Fibroblast of peridontal ligament (primary cell): Measurements from ENCODE around the gene F7.
"Not testable (repeated sequence)": the region's sequence is repeated elsewhere in the genome, so short reads cannot be mapped to it uniquely, and the experiment has no call there.

ENCODE experiments used
- DNase-seq: peaks from one replicate; pipeline ENCODE4 v3.0.0-alpha.2; 2010; ENCODE audit errors: extremely low read depth

Gene F7

DNA sequence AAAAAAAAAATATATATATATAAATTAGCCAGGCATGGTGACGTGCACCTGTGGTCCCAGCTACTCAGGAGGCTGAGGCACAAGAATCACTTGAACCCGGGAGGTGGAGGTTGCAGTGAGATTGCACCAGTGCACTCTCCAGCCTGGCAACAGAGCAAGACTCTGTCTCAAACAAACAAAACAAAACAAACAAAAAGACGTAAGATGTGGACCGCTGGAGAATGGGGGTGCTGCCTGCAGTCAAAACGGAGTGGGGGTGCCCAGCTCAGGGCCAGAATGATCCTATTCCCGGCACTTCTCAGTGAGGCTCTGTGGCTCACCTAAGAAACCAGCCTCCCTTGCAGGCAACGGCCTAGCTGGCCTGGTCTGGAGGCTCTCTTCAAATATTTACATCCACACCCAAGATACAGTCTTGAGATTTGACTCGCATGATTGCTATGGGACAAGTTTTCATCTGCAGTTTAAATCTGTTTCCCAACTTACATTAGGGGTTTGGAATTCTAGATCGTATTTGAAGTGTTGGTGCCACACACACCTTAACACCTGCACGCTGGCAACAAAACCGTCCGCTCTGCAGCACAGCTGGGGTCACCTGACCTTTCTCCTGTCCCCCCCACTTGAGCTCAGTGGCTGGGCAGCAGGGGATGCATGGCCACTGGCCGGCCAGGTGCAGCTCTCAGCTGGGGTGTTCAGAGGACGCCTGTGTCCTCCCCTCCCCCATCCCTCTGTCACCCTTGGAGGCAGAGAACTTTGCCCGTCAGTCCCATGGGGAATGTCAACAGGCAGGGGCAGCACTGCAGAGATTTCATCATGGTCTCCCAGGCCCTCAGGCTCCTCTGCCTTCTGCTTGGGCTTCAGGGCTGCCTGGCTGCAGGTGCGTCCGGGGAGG lies at the start of gene F7:
Gene F7 (plus strand): TSS at position 760 of the 889 bp plus-strand sequence. CDS start 51 bp downstream, at position 811.
- DNase-seq, result peak; percentile 15

DNA sequence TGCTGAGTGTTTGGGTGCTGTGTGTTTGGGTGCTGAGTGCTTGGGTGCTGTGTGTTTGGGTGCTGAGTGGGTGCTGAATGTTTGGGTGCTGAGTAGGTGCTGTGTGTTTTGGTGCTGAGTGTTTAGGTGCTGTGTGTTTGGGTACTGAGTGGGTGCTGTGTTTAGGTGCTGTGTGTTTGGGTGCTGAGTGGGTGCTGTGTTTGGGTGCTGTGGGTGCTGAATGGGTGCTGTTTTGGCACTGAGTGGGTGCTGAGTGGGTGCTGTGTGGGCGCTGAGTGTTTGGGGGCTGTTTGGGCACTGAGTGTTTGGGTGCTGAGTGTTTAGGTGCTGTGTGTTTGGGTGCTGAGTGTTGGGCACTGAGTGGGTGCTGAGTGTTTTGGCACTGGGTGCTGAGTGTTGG lies 48.5 kb upstream of the F7 start:
- no peak for DNase-seq

DNA sequence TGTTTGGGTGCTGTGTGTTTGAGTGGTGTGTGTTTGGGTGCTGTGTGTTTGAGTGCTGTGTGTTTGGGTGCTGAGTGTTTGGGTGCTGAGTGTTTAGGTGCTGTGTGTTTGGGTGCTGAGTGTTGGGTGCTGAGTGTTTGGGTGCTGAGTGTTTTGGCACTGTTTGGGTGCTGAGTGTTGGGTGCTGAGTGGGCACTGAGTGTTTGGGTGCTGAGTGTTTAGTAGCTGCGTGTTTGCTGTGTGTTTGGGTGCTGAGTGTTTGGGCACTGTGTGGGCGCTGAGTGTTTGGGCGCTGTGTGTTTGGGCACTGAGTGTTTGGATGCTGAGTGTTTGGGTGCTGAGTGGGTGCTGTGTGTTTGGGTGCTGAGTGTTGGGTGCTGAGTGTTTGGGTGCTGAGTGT lies 48.0 kb upstream of the F7 start:
- DNase-seq, result not testable (repeated sequence)

DNA sequence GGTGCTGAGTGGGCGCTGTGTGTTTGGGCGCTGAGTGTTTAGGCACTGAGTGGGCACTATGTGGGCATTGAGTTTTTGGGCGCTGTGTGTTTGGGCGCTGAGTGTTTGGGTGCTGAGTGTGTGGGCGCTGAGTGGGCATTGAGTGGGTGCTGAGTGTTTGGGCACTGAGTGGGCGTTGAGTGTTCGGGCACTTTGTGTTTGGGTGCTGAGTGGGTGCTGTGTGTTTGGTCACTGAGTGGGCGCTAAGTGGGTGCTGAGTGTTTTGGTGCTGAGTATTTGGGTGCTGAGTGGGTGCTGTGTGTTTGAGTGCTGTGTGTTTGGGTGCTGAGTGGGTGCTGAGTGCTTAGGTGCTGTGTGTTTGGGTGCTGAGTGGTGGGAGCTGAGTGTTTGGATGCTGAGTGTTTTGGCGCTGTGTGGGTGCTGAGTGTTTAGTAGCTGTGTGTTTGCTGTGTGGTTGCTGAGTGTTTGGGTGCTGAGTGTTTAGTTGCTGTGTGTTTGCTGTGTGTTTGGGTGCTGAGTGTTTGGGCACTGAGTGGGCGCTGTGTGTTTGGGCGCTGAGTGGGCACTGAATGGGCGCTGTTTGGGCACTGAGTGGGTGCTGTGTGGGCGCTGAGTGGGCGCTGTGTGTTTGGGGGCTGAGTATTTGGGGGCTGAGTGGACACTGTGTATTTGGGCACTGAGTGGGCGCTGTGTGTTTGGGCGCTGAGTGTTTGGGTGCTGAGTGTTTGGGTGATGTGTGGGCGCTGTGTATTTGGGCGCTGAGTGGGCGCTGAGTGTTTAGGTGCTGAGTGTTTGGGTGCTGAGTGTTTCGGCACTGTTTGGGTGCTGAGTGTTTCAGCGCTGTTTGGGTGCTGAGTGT lies 47.2 kb upstream of the F7 start:
- DNase-seq, result no peak

DNA sequence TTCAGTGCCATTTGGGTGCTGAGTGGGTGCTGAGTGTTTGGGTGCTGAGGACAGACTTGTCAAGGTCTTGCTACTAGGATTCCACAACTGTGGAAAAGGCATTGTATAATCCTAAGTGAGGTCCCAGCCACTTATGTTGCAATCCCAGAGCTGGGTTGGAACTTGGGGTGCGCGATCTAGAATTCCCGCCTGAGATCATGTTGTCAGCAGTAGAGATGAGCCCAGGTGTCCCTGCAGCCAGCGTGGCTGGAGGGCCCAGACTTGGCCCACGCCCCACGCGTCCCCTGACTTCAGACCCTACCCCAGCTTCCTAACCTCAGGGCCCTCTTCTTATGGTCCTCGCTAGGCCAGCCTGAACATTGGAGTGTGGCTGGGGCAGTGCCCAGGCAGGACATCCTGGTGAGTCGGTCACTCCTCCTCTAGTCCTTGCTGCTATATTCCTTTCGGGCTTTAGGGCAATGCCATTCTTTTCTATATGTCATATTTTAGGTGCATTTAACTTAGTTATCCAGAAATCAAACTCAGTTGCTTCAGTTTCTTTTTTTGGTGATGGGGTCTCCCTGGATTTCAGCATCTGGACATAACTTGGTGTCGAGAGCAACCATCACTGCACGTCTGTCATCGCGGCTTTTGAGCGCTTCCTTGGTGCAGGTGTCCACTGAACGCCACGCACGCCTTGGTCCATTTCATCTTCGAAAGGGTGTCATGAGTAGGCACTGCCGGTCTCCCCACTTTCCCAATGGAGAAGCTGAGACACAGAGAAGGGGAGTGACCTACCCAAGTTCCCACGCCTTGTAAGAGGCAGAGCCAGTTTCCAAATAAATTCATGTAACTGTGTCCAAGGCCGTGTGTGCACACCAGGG lies 46.4 kb upstream of the F7 start:
- DNase-seq, result no peak

DNA sequence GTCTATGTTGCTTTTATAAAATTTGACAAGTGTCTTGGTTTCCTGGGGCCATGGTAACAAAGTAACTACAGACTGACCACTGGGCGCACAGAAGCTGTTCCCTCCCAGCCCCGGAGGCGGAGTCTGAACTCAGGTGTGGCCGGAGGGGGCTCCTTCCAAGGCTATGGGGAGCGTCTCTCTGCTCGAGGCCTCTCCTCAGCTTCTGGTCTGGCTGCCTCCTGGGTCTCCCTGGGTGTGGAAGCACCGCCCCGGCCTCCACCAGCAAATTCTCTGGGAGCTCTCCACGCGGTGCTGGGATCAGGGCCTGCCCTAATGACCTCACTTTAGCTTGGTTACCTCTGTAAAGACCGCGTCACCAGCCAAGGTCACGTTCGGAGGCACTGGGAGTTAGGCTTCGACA lies 45.7 kb upstream of the F7 start:
- DNase-seq, result no peak

DNA sequence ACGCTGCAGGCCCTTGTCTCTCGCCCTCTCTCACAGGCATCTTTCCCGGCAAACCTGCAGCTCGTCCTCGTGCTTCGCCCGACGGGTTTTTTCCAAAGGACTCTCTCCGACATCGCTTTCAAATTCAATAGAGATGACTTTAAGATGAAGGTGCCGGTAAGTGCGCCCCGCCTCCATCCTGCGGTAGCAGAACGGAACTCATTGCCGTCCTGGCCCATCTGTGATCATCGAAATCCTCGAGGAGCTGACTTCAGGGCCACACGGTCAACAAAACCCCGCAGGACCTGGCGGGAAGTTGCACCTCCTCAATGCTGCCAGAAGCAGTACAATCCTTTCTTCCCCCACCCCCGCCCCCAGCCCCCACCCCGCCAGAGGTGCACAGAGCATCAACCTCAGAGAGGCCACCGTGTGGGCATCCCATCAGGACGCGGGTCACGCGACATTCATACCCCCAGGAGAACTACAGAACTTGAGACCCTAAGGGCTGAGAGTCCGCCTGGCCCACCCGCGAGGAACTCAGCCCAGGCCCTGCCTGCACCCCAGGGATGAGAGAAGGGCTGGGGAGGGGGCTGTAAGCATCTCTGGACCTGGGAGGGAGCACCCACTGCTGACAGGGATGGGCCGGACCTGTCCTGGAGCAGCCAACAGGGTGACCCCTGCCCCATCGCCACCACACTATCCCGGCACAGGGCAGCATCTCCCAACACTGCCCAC lies 44.9 kb upstream of the F7 start:
- DNase-seq, result no peak

DNA sequence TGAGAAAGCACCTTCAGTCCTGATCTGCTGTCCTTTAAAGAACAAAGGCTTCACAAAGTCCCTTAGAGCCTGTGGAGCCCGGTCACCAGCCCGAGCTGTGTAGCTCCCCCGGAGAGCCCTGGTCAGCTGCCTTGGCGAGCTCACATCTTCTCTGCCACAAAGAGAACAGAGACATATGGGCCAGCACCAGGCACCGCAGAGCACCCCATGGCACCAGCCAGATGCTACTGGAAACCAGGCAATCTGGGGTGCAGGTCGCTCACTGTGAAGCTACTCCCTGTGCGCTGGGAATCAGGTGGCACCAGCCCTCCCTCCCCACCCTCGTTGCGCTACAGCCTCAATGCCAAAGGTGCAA lies 44.3 kb upstream of the F7 start:
- DNase-seq, result no peak

DNA sequence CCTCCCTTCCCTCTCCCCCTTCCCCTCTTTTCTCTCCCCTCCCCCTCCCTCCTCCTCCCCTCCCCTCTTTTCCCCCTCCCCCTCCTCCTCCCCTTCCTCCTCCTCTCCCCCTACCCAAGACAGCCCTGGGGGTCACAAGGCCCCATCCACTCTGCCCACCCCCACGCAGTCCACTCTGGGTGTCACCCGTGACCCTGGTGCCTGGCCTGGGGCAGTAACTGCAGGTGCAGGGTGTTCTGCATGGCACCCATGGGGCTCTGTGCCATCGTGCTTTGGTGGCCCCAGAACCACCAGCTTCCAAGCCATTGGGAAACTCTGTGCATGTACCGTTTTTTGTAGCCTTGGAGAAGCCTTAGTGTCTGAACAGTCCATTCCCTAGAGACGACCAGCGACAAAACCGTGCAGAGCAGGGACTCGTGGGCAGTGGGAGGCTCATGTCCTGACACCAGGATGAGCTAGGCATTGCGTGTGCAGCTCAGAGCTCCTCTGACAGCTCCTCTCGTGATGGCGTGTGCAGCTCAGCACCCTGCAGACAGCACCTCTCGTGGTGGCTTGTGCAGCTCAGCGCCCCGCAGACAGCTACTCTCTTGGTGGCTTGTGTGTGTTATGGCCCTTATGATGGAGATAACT lies 43.7 kb upstream of the F7 start:
- no peak for DNase-seq

DNA sequence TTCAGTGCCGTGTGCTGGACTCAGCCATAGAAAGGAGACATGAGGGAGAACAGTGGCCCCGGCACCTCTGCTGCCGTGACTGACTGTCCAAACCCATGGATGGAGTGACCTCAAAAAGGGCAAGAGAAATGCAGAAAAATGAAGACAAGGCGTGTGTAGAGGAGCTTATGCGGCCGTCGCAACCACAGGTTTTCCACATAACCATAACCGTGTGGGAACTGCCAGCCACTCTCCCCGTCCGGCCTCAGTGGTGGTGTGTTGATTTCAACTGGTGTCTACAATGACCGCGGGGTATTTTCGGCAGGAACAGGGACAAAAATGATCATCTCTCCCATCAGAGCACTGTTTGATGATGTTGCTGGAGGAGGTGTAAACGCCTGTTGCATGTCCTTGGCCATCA lies 42.9 kb upstream of the F7 start:
- no peak for DNase-seq

DNA sequence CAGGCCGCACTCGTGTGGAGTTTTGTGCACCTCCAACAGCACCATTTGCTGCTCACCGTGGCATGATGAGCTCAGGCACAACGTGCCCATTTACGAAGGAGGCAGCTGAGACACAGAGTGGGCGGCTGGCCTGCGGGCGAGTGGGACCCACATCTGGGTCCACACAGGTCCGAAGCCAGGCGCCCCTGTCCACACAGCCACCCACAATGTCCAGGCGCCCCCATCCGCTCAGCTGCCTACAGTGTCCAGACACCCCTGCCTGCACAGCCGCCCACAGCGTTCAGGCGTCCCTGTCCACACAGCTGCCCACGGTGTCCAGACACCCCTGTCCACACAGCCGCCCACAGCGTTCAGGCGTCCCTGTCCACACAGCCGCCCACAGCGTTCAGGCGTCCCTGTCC lies 42.5 kb upstream of the F7 start:
- no peak for DNase-seq

DNA sequence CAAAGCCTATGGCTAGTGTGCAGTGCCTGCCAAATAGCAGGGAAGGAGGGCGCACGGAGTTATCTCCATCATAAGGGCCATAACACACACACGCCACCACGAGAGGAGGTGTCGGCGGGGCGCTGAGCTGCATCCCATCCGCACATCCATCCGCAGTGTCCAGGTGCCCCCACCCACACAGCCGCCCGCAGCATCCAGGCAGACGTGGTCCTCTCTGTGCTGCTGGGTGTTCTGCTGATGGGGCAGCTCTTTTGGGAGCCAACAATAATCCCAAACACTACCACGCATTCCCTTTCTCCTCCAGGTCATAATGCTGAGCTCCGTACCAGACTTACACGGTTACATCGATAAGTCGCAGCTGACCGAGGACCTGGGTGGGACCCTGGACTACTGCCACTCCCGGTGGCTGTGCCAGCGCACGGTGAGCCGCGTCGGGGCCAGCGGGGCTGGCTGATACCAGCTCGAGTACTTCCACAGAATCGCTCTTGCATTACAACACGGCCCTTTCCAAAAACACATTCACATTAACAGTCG lies 41.5 kb upstream of the F7 start:
- DNase-seq, result no peak

DNA sequence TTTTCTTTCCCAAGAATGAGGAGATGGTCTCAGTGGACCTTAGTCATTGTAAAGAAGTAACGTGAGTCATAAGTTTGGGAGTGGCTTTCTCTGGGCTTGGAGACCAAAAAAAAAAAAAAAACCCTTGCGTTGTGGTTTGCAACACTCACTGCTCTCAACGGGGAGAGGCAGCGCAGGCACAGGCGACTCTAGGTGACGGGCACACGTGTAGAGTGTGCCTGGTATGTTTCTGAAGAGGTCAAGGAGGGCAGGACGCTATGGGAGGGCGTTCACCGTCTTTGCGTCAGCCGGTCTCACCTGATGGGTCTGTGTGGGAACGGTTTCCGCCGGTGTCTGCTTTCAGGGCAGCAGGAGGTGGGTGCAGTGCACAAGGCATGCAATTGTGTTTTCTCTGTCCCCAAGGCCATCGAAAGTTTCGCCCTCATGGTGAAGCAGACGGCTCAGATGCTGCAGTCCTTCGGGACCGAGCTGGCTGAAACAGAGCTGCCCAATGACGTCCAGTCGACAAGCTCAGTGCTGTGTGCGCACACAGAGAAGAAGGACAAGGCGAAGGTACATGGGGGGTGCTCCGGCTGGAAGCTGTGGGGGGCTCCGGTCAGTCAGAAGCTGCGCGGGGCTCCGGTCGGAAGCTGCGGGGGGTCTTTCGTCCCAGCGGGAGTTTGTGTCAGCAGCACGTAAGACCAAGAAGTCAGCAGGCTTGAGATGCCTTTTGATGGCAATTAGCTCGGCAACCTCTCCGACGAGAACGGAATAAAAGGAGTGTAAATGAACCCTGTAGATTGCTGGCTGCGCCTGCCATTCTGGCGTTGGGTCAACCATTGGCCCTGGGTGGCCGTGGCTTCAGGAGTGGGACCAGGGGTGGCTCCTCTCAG lies 40.8 kb upstream of the F7 start:
- DNase-seq, result peak; percentile 93

DNA sequence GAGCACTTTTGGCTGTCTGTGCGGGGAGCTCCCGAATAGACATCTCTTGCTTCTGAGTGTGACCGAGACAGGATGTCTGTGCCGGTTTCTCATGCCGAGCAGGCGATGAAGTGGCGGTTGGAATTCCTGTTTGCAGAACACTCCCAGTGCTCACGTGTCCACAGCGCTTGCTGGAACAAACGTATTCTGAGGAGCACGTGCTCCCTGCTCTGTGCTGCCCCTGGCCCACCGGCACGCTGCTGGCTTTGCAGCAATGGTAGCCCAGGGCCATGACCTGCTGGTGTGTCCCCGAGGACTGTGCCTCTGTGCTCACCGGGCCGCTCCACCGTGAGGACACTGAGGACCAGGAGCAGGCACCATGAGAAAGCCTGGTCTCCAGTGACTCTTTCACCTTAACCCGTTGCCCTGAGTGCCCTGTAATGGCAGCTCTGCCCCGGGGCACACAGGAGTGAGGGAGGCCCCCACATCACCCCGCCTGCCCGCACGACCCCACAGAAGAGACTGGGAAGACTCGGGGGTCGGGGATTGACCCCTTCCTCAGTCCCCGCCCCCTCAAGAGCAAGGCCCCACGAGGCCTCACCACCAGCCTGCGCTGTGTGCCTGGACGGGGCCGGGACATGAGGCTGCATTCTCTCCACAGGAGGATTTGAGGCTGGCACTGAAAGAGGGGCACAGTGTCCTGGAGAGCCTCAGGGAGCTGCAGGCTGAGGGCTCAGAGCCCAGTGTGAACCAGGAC lies 40.0 kb upstream of the F7 start:
- DNase-seq, result no peak

DNA sequence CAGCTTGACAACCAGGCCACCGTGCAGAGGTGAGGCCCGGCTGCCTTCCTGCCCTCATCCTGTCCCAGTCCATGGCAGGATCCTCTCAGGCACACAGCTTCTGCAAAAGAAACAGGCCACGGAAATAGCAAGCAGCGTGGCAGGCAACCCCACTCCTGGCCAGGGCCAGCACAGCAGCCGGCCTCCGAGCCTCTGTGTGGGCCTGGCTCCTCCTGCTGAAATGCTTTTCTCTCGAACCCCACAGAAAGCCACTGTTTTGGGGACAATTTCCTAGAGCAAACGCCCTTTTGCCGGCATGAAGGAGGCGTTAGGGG lies 39.5 kb upstream of the F7 start:
- DNase-seq, result no peak

DNA sequence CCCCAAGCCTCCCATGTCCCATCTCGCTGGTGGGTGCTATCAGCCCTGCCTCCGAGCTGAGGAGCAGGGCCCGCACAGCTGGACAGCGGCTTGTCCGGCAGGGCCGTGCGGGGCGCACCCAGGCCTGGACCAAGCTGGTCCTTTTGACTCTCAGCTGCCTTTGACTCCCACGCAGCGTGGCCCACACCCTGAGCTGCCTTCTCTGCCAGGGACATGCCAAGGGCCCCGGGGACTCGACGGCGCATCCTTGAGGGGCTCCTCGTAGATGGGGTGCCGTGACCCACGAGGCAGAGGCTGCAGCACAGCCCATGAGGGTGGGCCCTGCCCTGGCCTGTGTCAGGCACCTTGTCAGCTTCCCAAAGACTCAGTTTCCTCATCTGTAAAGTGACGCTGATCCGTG lies 38.8 kb upstream of the F7 start:
- DNase-seq, result no peak

DNA sequence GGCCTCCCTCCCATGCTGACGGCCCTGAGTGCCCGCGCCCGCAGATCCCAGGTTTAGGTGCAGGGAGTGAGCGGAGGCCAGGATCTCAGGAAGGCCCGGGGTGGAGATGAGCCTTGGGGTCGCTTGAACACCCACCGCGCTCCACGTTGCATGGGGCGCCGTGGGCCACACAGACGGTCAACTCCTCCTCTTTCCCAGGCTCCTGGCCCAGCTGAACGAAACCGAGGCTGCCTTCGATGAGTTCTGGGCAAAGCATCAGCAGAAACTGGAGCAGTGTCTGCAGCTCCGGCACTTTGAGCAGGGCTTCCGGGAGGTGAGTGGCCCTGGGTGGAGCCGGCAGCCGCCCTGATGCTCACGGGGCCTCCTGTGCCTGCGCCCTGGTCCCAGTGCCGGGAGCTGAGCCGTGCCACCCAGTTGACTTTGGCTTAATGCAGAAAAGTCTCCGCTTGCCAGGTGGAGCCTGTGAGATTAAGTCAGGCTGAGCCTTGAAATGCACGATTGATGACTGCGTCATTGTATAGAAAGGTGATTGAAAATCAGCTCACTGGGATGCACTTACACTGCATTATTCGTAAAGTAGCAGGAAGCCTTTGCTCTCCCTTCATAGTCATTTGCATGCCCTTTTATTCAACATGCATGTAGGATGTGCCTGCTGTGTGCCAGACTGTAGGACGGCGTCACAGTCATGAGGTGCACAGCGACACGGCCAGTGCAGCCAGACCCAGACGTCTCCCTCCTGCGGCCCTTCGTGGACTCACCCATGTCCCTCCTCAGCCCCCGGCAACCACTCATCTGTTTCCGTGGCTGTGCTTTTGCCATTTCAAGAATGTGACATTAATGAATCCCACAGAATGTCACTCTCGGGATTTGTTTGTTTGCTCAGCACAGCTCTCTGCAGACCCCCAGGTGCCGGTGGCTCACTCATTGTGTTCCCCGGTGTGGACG lies 35.5 kb upstream of the F7 start:
- no peak for DNase-seq

DNA sequence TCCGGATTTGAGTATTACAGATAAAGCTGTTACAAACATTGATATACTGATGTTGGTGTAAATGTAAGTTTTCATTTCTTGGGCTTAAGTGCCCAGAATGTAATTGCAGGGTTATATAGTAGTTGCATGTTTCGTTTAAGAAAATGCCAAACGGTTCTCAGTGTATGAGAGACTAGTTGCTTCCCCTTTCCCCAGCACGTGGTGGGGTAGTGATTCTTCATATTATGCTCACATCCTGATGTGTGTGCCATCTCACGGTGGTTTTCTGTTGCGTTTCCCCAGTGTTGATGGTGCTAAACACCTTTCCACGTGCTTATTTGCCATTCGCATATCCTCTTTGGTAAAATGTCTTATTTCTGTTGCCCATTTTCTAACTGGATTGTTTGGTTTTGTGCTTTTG lies 34.7 kb upstream of the F7 start:
- DNase-seq, result no peak
